HG03097 (cell line): ENCODE measurements around the gene CLEC4A.
"Not testable (repeated sequence)": the region's sequence is repeated elsewhere in the genome, so short reads cannot be mapped to it uniquely, and the experiment has no call there.

Experiments
- ATAC-seq: cut with Tn5 transposase; IDR thresholded peaks from one replicate; pipeline ENCODE4 v1.9.1; 2021; ENCODE audit not compliant: unreplicated experiment, low FRiP score

Gene CLEC4A

GRCh38 chr12:8123124-8123912, at the start of gene CLEC4A:
TSS of gene CLEC4A (plus strand) at chr12:8123617. CDS start at chr12:8123879, 262 bp downstream.
- ATAC-seq: no peak

DNA sequence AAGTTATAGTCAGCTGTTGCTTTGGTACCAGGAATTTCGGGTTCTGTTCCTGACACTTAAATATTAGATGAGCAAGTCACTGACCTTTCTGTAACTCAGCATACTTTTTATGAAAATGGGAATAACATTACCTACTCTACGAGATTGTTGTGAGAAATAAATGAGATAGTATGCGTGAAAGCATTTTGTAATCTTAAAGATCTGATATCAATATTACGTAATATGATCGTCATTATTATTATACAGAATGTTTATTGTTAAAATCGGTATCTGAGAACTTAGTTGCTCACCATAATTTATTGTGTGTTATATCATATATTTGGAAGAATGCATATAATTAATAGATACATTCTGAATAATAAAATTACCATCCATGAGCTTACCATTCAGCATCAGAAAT, 47.5 kb upstream of the CLEC4A start:
- ATAC-seq: no peak

DNA sequence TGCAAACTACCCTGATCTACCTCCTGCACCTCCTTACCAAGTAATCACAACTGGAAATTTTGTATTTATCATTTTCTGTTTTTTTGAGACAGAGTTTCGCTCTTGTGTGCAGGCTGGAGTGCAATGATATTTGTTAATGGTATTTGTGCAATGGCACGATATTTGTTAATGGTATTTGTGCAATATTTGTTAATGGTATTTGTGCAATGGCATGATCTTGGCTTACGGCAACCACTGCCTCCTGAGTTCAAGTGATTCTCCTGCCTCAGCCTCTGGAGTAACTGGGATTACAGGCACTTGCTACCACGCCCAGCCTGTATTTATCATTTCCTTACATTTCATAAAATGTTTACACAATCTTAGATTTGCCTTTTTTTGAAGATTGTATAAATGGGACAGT, 47.1 kb upstream of the CLEC4A start:
- no peak for ATAC-seq

DNA sequence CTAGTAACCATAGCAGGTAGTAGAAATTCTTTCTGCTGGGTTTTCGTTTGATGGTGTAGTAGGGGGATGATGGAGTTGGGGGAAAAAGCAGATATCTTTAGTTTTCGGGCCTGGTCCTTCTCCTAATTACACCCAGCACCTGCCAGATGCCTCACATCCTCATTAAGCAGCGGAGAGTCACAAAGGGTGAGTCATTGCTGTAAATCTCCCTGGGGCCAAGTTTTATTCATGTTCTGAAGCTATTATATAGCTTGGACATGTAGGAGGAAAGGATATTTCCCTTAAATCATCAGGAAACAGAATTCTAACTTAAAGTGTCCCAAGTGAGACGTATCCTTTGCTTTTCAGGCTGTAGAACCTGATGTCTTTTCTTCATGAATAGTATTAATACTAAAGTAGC, 46.2 kb upstream of the CLEC4A start:
- ATAC-seq: no peak

DNA sequence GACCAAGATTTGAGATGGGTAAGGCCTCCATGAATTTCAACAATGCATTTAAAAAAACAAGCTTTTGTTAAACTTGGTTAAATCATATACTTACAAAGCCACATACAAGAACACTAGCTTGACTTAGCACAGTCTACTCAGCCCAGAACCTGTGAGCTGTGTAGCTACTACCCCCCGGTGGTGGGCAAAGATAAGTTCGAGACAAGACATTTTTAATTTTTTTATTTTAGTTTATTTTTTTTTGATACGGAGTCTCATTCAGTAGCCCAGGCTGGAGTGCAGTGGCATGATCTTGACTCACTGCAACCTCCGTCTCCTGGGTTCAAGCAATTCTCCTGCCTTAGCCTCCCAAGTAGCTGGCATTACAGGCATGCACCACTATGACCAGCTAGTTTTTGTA, 45.0 kb upstream of the CLEC4A start:
- ATAC-seq: no peak

DNA sequence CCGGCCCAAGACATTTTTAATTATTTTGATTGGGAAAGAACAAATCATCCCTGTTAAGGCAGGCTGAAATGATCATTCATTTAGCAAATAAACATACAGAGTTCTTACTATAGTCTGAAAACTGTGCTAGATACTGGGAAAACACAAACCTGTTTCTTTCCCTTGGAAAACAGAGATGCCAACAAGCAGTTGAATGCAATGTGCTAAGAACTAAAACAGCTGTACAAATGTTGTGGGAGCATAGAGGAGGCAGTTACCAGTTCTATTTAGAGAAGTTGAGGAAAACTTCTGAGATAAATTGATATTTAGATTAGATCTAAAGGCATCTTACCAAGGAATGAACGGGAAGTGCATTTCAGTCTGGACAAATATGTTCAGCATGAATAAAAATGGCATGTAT, 44.5 kb upstream of the CLEC4A start:
- ATAC-seq: no peak

DNA sequence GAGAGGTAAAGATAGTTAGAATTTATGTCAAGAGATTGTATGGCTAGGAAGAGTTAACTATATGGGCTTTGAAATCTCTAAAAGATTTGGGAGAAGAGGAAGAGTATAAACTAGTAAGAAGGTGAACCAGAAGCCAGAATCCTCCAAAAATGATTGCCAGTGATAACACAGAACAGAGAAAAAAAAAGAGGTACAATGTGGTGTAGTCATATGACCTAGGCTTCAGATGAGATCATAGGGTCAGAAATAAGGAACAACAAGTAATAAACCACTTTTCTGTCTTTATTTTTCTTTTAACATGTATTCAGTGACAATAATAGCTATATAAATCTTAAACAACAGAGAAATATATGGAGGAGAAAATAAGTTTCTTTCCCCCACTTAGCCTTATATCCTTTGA, 43.3 kb upstream of the CLEC4A start:
- no peak for ATAC-seq

GRCh38 chr12:8081251-8081920, 42.0 kb upstream of the CLEC4A start:
- ATAC-seq: no peak

- ATAC-seq: no peak
Measured at GRCh38 chr12:8082808-8083100, 40.7 kb upstream of the CLEC4A start.

- ATAC-seq: not testable (repeated sequence)
Measured at GRCh38 chr12:8084351-8084750, 39.1 kb upstream of the CLEC4A start.

GRCh38 chr12:8087666-8088065, 35.8 kb upstream of the CLEC4A start:
- no peak for ATAC-seq

- ATAC-seq: no peak
Measured at GRCh38 chr12:8088574-8088973, 34.8 kb upstream of the CLEC4A start.

GRCh38 chr12:8089277-8089676, 34.1 kb upstream of the CLEC4A start:
- not testable (repeated sequence) for ATAC-seq

DNA sequence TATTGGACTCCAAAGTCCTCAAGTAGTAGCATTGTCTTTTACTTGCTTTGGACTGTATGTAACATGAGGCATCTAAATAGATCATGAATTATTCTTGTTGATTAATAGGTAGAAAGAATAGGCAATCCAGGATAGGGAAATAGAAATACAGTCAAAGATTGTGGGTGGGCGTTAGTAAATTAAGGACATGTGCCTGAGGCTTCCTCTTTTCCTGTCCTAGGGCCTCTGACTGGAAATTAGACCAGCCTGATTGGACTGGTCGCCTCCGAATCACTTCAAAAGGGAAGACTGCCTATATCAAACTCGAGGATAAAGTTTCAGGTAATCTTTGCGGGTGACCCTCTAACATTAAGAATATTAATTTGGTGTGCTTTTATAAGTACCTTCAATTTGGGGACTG, 33.7 kb upstream of the CLEC4A start:
- no peak for ATAC-seq

DNA sequence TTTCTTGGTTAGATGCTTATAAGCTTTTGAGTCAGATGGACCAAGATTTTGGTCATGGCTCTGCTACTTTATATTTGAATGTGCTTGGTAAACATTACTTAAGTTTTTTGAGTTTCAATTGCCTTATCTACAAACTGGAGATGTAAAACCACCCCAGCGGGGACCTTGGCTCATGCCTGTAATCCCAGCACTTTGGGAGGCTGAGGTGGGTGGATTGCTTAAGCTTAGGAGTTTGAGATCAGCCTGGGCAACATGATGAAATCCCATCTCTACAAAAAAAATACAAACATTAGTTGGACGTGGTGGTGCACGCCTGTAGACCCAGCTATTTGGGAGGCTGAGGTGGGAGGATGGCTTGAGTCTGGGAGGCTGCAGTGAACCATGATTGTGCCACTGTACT, 30.1 kb upstream of the CLEC4A start:
- ATAC-seq: no peak

DNA sequence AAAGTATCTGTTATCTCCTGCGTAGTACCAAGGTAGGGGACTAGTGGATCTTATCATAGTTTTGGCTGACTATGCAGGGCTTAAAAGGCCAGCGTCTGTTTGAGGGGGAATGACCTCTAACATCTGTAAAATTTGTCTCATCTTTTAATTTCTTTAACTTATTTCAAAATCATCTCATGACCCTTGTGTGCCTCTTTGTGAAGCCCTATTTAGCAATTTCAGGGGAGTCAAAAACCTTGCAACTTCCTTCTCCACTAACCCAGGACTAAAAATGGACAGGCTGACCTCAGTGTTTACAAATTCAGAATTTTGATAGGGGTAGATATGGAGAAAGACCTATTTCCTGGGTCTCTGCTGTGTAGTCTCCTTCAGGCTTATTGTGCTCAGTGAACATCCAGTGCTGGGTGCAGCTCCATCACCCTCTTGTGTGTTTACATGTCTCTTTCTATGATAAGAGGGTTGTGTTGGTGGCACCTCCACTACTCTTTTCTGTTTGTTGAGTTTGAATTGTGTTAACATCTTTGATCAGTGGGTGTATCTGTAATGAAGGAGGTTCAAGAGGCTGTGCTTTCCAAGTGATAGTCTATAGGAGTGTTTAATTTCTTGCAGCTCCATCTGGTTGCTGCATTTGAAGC, 27.0 kb upstream of the CLEC4A start:
- ATAC-seq: no peak

- ATAC-seq: no peak
Measured at GRCh38 chr12:8099235-8099634, 24.2 kb upstream of the CLEC4A start.

DNA sequence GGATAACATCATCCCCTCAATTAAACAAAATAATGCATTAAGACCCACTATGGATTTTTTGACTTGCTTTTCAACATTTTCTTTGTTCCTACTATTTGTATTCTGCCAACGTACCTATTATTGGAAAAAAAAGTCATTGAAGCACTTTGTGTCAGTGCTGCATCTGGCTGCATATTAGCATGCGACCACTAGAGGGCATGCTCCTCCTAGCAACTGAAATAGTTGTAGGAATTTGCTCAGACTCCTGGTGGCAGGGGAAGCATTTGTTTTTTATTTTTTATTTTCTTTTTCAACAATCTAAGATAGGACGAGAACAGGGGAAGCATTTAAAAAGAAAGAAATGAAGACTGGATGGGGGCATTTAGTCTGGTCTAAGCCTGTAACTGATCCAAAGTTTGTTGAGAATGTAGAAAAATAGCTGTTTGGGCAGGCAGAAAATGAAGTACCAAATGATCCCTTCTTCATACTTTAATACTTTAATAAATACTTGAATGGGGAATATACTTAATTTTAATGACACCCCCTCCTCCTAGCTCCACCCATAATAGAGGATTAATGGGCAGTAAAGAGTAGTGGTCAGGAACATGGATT, 14.5 kb upstream of the CLEC4A start:
- ATAC-seq: no peak

DNA sequence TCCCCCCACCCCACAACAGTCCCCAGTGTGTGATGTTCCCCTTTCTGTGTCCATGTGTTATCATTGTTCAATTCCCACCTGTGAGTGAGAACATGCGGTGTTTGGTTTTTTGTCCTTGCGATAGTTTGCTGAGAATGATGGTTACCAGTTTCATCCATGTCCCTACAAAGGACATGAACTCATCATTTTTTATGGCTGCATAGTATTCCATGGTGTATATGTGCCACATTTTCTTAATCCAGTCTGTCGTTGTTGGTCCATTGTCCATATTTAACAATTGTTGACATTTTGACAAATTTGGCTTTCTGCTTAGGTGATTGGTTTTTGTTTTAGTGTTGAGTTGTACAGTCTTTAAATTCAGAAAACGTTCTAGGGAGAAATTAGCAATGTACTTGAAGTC, 10.3 kb upstream of the CLEC4A start:
- ATAC-seq: not testable (repeated sequence)

- ATAC-seq: no peak
Measured at GRCh38 chr12:8120072-8120713, 3.2 kb upstream of the CLEC4A start.

DNA sequence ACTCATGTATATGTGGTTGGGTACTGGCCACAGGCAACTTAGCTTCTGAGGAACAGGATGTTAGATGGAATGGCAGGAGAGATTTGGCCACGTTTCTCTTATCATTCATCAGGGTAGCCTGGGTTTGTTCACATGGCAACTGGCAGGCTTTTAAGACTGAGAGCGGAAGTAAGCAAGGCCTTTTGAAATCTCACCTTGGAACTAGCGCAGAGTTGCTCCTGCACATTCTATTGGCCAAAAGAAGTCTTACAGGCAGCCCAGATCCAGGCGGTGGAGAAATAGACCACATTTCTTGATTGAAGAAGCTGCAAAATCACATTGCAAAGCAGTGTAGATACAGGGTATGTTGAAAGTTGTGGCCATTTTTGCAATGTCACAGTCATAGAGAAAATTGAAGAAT, 3.7 kb downstream of the CLEC4A start:
- no peak for ATAC-seq
